Germinal center (tissue), 1 donor: ENCODE data around the gene CCN2.

ENCODE experiments used
- DNase-seq: peaks from one replicate; pipeline ENCODE4 v3.0.0; 2012; ENCODE audit warnings: mixed read lengths, low spot score

CCN2 gene

DNA sequence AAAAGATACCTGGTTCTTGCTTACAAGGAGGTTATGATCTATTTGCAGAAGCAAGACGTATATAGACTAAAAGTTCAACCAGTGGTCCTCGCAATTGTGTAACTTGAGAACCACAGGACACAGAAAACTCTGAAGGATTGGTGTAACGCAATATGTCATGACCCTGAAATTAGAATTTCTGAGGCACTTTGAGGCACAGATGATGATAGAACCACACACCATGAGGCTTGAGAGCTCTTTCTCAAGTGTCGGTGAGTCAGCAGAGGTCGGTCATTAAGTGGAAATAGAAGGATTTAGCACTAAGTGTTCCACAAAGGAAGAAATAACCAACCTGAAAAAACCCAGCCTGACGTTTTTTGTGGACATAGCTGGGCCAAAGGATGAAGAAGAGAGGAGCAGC is 15.3 kb upstream of the CCN2 start:
- DNase-seq: no peak

DNA sequence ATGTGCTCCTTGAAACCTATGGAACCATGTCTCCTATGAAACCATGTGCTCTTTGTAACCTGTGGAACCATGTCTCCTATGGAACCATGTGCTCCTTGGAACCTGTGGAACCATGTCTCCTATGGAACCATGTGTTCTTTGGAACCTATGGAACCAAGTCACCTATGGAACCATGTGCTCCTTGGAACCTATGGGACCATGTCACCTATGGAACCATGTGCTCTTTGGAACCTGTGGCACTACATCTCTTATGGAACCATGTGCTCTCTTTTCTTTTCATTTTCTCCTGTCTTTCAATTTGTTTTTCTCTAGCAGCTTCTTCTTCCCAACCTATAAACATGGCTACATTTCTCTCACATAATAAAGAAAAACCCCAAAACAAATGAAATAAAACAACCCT is 11.9 kb upstream of the CCN2 start:
- no peak for DNase-seq

GRCh38 chr6:131960371-131961133 is 9.4 kb upstream of the CCN2 start:
- DNase-seq: no peak

GRCh38 chr6:131958542-131959470 is 7.6 kb upstream of the CCN2 start:
- DNase-seq: no peak

DNA sequence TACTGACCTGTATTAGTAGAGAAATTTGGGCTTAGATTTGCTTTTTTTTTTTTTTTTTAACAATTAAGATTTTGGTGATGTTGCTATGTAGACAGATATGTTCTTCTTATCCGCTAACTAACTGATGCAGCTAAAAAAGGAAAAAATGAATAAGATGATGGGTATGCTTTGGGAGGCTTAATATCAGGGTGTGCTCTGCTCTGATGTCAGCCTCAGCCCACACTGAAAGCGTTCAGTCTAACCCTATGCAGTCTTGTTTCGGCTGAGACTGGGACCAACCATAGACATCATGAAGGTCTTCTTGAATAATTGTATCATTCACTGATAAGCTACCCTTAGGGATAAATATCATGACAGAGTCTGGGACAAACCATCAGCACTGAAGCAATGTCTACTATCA is 6.9 kb upstream of the CCN2 start:
- DNase-seq: no peak

DNA sequence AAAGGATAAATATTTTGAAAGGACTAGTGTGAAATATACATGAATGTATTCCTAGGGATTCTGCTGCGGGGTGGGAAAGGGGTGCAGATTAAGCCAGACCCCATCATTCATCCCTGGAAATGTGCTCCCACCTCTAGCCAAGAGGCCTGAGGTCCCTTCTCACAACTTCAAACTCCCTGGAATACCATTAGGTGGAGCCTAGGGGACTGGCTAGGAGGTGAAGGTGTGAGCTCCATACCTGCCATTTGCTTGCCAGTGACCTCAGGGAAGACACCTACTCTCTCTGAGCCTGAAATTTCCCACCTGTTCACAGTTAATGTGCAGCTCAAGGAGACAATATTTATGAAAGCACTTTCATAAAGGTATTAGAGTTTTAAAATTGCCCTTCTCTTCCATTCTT is 4.7 kb upstream of the CCN2 start:
- DNase-seq: no peak

- DNase-seq: no peak
These were observed 4.0 kb upstream of the CCN2 start for GRCh38 chr6:131955192-131955591.

GRCh38 chr6:131954775-131955107 is 3.6 kb upstream of the CCN2 start:
- no peak for DNase-seq

DNA sequence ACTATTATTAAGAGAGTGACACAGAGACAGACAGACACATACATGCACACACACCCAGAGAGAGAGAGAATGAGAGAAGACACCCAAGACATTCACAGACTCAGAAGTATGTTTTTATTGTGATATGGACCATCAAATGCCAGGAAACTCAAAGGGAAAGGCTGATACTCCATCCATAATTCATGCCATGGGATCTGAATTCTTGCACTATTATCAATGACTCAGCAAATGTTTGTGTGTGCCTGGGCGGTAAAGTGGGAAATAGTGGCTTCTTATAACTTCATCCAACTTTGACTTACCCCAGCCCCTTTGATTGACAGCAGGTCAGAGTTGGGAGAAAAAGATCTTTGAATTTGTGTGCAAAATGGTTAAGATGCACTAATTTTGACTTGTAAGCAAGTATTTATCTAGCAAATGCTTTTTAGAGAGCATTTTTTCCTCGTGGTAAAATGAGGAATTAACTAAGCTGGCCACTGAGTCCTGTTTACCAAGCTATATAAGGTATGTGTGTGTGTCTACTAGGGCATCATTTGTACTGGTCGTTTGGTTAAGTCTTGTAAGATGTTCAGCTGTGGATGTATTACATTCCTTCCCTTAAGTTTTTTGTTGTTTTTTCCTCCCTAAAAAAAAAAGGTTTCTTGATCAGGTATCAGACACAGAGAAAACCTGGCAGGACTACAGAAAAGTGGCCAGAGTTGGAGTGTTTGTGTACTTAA is 3.0 kb upstream of the CCN2 start:
- no peak for DNase-seq

GRCh38 chr6:131952886-131953509 is 1.8 kb upstream of the CCN2 start:
- no peak for DNase-seq

DNA sequence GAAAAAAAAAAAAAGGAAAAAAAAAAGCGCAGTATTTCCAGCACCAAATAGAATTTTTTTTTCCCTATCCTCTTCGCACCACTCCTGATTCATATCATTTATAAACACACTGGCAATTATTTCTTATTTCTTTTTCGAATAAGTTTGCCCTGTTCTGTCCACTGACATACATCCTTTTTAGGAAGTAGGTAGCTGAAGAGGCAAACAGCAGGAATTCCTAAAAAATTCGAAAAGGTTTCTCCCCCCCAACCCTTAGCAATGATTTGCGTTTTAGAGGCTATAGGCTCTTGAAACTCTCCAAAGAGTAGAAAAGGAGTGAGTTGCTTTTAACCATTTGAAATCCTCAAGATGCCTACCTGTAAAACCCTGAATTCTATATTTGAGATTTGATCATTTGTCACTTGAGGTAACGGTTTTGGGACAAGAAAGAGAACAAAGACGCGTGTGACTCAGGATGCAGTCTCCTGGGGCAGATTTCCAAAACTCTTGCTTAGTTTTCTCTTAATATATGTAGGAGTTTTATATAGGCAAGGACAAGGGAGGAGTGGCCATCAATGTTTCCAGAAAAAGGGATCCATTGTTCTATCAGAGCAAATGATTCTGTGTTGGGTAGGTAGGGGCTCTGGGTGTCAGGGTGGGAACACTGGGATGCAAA is 531 bp upstream of the CCN2 start:
- DNase-seq: no peak

DNA sequence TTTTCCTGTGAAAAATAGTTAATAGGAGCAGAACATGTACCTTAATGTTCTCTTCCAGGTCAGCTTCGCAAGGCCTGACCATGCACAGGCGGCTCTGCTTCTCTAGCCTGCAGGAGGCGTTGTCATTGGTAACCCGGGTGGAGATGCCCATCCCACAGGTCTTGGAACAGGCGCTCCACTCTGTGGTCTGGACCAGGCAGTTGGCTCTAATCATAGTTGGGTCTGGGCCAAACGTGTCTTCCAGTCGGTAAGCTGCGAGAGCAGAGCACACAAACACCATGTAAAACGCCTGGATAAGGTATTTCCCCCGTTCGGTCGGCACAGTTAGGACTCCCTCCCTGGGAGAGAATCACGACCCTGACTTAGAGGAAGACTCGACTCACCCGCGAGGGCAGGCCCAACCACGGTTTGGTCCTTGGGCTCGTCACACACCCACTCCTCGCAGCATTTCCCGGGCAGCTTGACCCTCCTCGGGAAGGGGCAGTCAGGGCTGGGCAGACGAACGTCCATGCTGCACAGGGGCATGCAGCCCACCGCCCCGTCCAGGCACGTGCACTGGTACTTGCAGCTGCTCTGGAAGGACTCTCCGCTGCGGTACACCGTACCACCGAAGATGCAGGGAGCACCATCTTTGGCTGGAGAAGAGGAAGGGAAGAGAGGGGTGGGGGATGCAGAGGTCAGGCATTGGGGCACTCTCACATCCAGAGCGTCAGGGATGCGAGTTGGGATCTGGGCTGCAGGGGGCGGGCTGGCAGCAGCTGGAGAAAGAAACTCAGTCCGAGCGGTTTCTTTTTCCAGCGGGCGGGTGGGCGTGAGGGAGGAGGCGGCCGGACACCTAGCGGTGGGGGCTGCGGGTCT is 1.0 kb downstream of the CCN2 start:
- peak; percentile 52 for DNase-seq

DNA sequence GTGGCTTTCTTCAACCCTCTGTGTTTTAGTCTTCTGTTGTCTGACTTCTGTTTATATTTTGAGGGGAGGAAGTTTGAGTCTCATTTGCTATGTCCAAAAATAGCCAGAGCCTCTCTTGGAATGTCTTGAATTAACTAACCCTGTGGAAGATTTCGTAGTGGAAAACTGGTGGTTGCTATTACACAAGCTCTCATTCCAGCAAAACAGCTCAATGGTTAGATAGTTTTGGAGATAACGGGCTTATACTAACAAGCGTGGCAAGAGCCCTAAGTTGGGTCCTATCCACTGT is 1.6 kb downstream of the CCN2 start:
- no peak for DNase-seq

- no peak for DNase-seq
These were observed 2.2 kb downstream of the CCN2 start for GRCh38 chr6:131948692-131949619.

GRCh38 chr6:131947986-131948661 is 3.0 kb downstream of the CCN2 start:
- no peak for DNase-seq

GRCh38 chr6:131946992-131947955 is 3.9 kb downstream of the CCN2 start:
- no peak for DNase-seq

DNA sequence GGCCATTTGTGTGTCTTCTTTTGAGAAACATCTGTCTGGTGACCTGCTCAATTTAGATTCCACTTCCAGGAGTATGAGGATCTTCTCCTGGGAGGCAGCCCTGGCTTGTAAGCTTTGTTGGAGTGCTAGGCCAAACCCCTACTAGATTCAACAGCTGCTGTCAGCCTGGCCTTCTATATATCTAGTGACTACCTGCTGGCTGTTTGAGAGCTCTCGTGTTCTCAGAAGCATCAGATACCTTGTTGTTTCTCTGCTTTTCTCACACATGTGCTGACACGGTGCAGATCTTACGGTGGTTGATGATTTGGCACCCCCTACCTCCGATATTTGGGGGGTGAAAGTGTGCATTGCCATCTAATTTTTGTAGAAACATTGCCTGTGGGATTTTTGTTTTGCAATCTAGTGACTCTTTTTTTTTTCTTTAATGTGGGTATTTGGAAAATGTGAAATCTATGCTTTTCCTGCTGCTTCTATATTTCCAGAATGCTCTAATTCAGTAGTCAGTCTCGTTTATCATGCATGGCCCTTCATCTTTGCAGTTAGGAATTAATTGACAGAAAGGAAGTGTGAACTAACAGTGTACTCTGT is 4.7 kb downstream of the CCN2 start:
- DNase-seq: no peak

DNA sequence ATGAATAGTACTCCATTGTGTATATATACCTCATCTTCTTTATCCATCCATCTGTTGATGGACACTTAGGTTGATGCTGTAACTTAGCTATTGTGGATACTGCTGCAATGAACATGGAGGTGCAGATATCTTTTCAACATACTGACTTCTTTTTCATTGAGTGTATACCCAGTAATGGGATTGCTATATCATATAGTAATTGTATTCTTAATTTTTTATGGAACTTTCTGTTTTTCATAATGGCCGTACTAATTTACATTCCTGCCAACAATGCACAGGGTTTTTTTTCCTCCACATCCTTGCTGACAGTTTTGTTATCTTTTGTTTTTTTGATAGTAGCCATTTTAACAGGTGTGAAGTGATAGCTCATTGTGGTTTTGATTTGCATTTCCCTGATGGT is 5.2 kb downstream of the CCN2 start:
- DNase-seq: no peak
